GM19452 (cell line): ENCODE results near the gene PUSL1.
A peak's percentile ranks its signal among the peaks of the same experiment; 100 is the strongest.

Experiments used
- ATAC-seq: cut with Tn5 transposase; IDR thresholded peaks from one replicate; pipeline ENCODE4 v1.9.1; 2021; ENCODE audit not compliant: unreplicated experiment

Gene PUSL1, protein sequence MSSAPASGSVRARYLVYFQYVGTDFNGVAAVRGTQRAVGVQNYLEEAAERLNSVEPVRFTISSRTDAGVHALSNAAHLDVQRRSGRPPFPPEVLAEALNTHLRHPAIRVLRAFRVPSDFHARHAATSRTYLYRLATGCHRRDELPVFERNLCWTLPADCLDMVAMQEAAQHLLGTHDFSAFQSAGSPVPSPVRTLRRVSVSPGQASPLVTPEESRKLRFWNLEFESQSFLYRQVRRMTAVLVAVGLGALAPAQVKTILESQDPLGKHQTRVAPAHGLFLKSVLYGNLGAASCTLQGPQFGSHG

DNA sequence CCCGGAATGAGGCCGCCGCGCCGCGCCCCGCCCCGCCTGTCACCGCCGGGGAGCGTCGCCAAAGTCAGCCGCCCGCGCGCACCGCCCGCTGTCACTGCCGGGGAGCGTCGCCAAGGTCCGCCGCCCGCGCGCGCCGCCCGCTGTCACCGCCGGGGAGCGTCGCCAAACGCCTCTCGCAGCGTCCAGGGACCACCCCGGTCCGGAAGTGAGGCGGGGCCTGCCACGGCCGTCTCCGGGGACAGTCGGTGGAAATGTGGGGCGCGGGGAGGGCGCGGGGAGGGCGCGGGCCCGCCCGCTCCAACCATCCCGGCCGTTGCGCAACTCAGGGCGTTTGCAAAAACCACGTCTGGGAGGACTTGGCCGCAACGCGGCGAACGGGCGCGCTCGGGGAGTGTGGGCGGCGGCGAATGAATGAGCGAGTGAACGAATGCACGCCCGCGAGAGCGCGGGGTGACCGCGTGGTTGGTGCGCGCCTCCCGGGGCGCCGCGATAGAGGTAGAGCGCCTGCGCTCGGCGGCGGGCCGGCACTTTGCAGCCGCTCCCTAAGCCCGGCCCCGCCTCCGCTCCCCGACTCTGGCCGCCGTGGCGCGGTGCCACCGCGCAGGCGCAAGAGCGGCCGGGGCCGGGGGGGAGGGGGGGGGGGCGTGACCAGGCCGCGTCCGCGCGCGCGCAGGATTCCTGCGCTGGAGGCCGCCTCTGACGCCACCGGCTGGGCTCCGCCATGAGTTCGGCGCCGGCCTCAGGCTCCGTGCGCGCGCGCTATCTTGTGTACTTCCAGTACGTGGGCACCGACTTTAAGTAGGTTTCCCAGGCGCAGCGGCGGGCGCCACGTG lies at the start of gene PUSL1, which contains the start of gene ACAP3:
Gene PUSL1 (plus strand): TSS at position 675 of the 833 bp plus-strand sequence. CDS start 47 bp downstream, at position 722.
Gene ACAP3 (minus strand): TSS at position 8 of the 833 bp plus-strand sequence. CDS start 115 bp downstream, outside the sequence.
- ATAC-seq: peak; percentile 61

DNA sequence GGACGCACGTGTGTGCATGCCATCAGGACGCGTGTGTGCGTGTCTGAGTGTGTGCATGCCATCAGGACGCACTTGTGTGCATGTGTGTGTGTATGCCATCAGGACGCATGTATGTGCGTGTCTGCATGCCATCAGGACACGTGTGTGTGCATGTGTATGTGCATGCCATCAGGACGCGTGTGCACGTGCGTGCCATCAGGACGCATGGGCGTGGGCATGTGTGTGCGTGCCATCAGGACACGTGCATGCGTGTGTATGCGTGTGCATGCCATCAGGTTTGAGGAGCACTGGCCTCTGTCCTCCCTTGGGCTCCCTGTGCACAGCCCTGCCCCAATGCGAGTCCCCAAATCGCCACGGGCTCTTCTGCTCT lies 49.3 kb upstream of the PUSL1 start:
- no peak for ATAC-seq

DNA sequence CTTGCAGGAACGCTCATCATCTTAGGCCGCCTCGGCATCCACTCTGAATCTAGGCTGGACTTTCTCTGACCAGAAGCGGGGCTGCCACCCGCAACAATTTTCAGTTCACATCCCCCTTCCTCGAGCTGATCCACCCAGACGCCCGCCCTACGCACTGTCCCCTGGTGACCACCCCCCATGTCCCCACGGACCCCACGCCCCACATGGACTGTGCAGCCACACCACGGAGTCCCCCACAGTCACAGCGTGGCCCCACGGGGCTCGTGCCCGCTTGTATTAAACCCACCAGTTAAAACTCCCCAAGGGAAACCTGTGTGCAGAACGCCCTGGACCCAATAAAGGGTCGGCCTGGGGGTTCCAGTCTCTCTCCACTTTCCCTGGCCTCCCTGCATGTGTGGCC lies 48.9 kb upstream of the PUSL1 start:
- ATAC-seq: no peak

GRCh38 chr1:1259951-1260600 lies 48.3 kb upstream of the PUSL1 start:
- no peak for ATAC-seq

DNA sequence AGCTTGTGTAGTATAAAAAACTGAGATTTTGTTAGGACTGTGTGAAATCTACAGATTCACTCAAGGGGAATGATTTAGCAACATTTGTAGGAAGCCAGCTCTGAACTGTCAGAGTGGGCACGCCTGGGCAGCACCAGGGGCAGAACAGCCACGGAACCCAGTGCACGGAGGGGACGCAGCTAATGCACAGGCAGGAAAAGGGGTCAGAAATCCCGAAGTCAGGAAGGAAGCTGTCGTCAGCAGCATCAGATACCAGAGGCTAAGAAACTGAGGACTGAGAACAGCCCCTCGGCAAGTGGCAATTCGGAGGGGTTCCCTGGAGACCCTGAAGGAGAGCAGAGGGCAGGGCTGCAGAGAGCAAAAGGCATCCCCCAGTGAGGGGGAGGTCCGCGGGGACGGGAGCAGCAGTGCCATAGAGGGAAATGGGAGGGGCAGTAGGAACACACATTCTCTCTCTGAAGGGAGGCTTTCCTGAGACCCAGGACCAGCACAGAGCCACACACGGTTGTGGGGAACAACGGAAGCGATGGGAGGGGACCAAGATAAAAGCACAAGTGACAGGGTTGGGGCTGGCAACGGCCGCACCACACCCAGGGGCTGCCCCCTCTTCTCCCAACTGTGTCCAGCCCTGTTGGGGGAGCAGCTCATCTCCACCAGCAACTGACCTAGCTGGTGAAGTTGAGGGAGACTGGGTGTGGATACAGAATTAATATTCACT lies 47.4 kb upstream of the PUSL1 start:
- ATAC-seq: no peak

DNA sequence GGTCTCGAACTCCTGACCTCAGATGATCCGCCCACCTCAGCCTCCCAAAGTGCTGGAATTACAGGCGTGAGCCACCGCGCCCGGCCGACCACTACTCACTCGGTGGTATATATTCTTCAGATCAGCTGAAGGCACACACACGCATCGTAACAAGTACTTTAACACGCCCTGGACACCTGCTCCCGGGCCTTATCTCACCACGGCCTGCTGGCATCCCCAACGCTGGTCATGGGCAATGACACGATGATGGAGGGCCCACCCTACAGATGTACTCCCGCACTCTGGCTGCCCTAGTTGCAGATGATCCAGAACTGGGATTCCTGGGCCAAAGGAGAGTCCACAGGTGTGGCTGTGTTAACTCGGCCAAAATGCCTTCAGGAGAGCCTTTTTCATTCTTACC lies 46.3 kb upstream of the PUSL1 start:
- ATAC-seq: no peak

DNA sequence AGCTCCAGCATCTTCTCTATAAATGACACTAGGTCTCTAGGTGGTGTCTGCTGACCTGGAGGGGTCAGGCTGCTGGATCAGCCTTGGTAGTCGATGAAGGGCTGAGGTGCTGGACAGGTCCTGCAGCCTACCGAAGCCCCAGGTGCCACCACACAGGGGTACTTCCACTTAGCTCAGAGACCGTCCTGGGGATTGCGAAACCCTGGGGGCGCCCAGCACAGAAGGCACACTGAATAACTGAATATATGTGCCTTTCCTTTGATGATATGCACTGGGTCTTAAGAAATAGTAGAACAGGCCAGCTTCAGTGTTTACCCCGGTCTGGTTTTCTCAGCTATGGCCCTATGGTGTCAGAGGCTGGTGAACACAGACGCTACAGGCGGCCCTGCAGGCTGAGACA lies 45.6 kb upstream of the PUSL1 start:
- no peak for ATAC-seq

DNA sequence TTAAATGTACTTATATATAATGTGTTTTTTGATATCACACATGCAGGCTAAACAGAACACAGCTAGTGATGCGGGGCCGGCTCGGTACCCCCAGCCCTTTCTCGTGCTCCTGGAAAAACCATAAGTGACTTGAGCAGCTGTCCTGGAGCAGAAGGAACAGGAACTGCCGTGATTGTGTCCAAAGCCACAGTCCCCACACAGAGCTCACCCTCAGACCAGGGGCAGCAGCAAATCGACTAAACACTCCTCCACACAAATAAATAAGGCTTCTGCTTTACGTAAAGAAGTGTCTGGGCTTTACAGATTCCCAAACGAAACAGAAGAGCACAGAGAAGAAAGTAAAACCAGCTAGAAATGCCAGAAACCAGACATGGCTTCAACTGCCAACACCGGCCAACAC lies 44.4 kb upstream of the PUSL1 start:
- ATAC-seq: no peak

- no peak for ATAC-seq
Observed at GRCh38 chr1:1264868-1265272, 43.5 kb upstream of the PUSL1 start.

DNA sequence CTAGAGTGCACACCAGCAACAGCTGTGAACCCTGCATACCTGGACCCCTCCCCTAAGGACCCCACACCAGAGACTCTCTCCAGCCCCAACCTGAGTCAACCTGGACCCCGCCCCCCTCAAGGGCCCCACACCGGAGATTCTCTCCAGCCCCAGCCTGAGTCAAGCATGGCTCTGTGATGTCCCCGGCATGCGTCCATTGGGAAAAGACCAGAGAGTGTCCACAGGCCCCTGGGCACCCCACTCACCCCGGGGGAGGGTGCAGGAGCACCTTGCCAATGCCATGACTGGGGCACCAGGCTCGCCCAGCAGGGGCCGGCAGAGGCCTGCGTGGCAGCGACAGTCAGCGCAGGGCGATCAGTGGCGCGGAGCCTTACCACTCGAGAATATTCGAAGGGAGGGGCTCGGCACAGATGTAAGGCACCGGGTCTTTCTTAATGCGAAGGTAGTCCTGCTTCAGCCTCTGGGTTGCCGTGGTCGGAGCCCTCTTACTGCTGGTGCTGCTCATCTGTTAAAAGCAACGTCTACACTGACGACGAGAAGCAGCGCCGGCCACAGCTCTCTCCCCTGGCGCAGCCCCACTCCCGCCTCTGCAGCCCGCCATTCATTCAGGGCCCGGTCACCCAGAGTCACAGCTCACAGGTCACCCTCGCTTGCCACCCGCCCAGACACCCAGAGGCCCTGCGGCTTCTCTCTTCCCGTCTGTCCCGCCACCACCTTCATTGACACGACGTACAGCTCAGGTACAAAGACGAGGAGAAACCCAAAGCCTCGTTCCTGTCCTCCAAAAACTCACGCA lies 40.7 kb upstream of the PUSL1 start:
- no peak for ATAC-seq

DNA sequence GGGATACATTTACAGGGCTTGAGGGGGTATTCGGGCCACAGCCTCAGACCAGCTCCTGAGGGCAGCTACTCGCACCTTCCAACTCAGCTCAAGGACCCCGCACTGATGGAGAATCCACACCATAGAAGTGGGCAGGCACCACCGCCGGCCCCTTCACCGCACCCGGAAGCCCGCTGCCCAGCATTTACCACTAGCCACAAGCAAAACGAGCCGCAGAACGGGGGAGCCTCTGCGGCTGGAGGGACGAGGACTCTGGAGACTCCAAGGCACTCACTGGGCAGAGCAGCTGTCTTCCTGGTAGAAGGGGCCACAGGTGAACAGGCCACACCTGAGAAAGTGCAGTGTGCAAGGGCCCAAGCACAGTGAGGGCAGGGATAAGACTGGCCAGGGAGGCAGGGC lies 40.1 kb upstream of the PUSL1 start:
- ATAC-seq: no peak

DNA sequence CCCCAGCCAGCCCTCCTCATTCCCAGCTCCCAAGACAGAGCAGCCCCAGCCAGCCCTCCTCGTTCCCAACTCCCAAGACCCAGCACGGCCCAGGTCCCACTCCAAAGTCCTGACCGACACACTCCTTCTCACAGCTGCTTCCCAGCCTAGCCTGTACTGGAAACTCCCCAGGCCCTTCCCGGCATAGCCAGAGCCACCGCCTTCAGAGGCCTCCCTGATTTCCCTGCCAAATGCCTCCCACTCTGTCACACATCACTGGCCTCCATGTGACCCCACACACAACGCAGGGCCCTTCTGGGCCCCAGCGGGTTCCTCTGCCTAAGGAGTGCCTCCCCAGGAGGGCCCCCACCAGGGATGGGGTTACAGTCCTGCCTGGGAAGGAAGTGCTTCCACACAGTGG lies 37.6 kb upstream of the PUSL1 start:
- ATAC-seq: no peak

GRCh38 chr1:1272341-1273208 lies 35.8 kb upstream of the PUSL1 start:
- no peak for ATAC-seq

GRCh38 chr1:1273209-1273511 lies 35.2 kb upstream of the PUSL1 start:
- ATAC-seq: no peak

DNA sequence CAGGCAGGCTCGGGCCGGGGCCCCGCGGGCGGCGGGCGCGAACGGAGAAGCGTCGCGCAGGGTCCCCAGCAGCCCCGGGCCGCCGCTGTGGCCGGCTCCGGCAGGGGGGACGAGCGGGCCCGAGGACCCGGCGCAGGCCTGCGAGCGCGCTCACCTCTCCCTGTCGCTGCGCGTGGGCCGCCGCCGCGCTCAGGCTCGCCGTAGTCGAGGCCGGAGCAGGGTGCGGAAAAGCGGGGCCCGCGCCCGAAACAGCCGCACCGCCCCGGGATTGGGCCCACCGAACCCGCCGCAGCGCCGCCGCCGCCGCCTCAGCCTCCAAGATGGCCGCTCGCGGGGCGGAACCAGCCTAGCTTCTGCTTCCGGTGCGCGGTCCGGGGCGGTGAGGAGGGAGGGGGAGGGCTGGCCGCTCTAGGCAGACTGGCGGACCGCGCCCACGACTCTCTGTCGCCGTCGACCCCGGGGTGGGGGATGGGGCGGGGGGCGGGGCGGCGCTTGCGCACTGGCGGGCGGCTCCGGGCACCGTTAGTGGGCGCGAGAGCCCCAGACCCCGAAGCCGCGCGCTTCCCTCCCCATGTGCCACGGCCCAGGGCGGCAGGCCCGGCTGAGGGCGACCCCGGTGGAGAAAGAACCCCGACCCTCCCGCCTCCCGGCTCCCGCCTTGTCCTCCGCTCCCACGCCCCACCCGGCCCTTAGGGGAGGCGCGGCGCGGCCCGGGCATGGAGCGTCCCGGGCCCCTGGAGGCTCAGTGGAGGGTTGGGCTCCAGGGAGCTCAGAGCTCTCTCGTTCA lies 34.7 kb upstream of the PUSL1 start, which contains the start of gene UBE2J2:
Gene UBE2J2 (minus strand): TSS at position 343 of the 787 bp plus-strand sequence. CDS start 5,862 bp downstream, outside the sequence.
- ATAC-seq: no peak

GRCh38 chr1:1274299-1274930 lies 34.0 kb upstream of the PUSL1 start:
- ATAC-seq: no peak

- no peak for ATAC-seq
Observed at GRCh38 chr1:1274931-1275431, 33.4 kb upstream of the PUSL1 start.

- ATAC-seq: no peak
Observed at GRCh38 chr1:1275836-1276235, 32.6 kb upstream of the PUSL1 start.
